ENCODE results near the gene ARID2.

Gene ARID2

DNA sequence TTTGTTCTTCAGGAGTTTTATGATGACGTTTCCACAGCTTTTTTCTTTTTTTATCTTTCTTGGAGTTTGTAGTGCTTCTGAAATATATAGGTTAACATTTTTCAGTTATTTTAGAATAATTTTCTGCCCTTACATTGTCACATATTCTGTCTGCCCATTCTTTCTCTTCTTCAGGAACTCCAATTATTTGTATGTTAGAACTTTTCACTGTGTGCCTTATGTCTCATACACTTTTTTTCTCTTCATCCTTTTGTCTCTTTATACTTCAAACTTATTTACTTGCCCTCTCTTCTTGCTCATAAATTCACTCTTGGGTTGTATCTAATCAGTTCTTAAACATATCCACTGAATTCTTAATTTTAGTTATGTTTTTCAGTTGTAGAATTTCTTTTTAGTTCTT lies 105.3 kb downstream of the ARID2 start:
- H3K79me1 ChIP-seq (replicated peaks; ENCODE audit: low read length, poor library complexity, severe bottlenecking), result peaks cover 8% of the 10 kb centered on the region
- no peak overlapping the region for H3K23ac ChIP-seq (ENCODE audit: low read length in 2 of 2)
- H2BK5ac ChIP-seq (ENCODE audit: low read depth, low read length, poor library complexity, severe bottlenecking), result no peak overlapping the region
- WGBS, result no CpG with 5 or more reads among the region's 1 CpG
- H3K9ac ChIP-seq (ENCODE audit: low read length), result no peak overlapping the region
- no peak overlapping the region for H3K14ac ChIP-seq (ENCODE audit: low read length in 2 of 2)
- no peak overlapping the region for H2AK5ac ChIP-seq (ENCODE audit: low read length, severe bottlenecking)
- no peak overlapping the region for H4K8ac ChIP-seq (ENCODE audit: low read length)
- no peak overlapping the region for H4K91ac ChIP-seq (ENCODE audit: low read length)
- H3K4me1 ChIP-seq (ENCODE audit: control insufficient read depth, insufficient read depth, low read depth, low read length), result no peaks in the 10 kb centered on the region
- no peaks in the 10 kb centered on the region for H3K27me3 ChIP-seq (ENCODE audit: control insufficient read depth in 1 of 2, insufficient read depth in 1 of 2, low read length in 2 of 2)
- H2BK15ac ChIP-seq (ENCODE audit: low read depth, poor library complexity, severe bottlenecking), result no peak overlapping the region
- DNase-seq, result no peak
- H2BK12ac ChIP-seq (ENCODE audit: low read length in 2 of 2), result no peak overlapping the region
- no peak overlapping the region for H3K27ac ChIP-seq (ENCODE audit: low read length, poor library complexity, severe bottlenecking)
- H3K4me2 ChIP-seq (ENCODE audit: low read length, poor library complexity, severe bottlenecking), result no peak overlapping the region
- H3K4me3 ChIP-seq (ENCODE audit: insufficient read depth in 1 of 2, low read depth in 1 of 2, low read length in 2 of 2), result no peak overlapping the region
- no peak overlapping the region for H2AFZ ChIP-seq (ENCODE audit: low read depth, low read length)
- no peak overlapping the region for H2BK120ac ChIP-seq (ENCODE audit: low read depth, low read length)
- H3K36me3 ChIP-seq (ENCODE audit: control insufficient read depth in 1 of 2, insufficient read depth in 2 of 2, low read depth in 1 of 2, low read length in 2 of 2), result peaks cover 7 to 38% of the 10 kb centered on the region in 2 experiments
- H3K4ac ChIP-seq (ENCODE audit: low read depth in 1 of 2, low read length in 2 of 2), result no peak overlapping the region
- no peak overlapping the region for H3K18ac ChIP-seq (ENCODE audit: low read depth in 1 of 2, low read length in 2 of 2)
- peaks cover 6% of the 10 kb centered on the region for H3K9me3 ChIP-seq (ENCODE audit: control insufficient read depth, low read length)

DNA sequence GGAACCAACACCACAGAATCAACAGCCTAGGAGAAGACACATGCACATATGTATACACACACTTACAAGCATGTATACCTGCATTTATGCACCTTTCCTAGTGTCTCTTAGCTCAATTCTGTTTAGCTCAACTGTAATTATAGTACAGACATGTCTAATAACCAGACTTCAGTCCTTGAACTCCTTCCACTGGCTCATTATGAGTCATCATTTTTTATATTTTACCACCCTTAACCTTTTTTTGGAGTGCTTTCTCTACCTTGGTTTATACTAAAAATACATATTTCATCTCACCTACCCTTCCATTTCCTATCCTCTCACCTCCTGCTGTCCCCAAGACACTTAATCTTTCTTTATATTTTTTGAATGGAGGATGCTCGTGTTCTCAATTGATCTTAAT lies 110.4 kb downstream of the ARID2 start:
- Histone ChIP-seq H2BK5ac (ENCODE audit: low read depth, low read length, poor library complexity, severe bottlenecking) (no peak overlapping the region), H2BK15ac (ENCODE audit: low read depth, poor library complexity, severe bottlenecking) (no peak overlapping the region), H2BK12ac (ENCODE audit: low read length in 2 of 2) (no peak overlapping the region), H3K4ac (ENCODE audit: low read depth in 1 of 2, low read length in 2 of 2) (no peak overlapping the region), H4K91ac (ENCODE audit: low read length) (no peak overlapping the region), H3K4me3 (ENCODE audit: insufficient read depth in 1 of 2, low read depth in 1 of 2, low read length in 2 of 2) (no peak overlapping the region), H3K9me3 (ENCODE audit: control insufficient read depth, low read length) (no peaks in the 10 kb centered on the region), H3K4me2 (ENCODE audit: low read length, poor library complexity, severe bottlenecking) (no peak overlapping the region), H4K8ac (ENCODE audit: low read length) (no peak overlapping the region), H2AFZ (ENCODE audit: low read depth, low read length) (no peak overlapping the region), H2BK120ac (ENCODE audit: low read depth, low read length) (no peak overlapping the region), H2AK5ac (ENCODE audit: low read length, severe bottlenecking) (no peak overlapping the region), H3K4me1 (ENCODE audit: control insufficient read depth, insufficient read depth, low read depth, low read length) (no peaks in the 10 kb centered on the region), H3K27me3 (ENCODE audit: control insufficient read depth in 1 of 2, insufficient read depth in 1 of 2, low read length in 2 of 2) (no peaks in the 10 kb centered on the region), H3K27ac (ENCODE audit: low read length, poor library complexity, severe bottlenecking) (no peak overlapping the region), H3K36me3 (ENCODE audit: control insufficient read depth in 1 of 2, insufficient read depth in 2 of 2, low read depth in 1 of 2, low read length in 2 of 2) (peaks cover 4 to 44% of the 10 kb centered on the region in 2 experiments), H3K23ac (ENCODE audit: low read length in 2 of 2) (no peak overlapping the region), H3K14ac (ENCODE audit: low read length in 2 of 2) (no peak overlapping the region), H3K18ac (ENCODE audit: low read depth in 1 of 2, low read length in 2 of 2) (no peak overlapping the region), H3K9ac (ENCODE audit: low read length) (no peak overlapping the region), H3K79me1 (replicated peaks; ENCODE audit: low read length, poor library complexity, severe bottlenecking) (peaks cover 11% of the 10 kb centered on the region)
- WGBS, result no CpG with 5 or more reads among the region's 1 CpG
- no peak for DNase-seq

DNA sequence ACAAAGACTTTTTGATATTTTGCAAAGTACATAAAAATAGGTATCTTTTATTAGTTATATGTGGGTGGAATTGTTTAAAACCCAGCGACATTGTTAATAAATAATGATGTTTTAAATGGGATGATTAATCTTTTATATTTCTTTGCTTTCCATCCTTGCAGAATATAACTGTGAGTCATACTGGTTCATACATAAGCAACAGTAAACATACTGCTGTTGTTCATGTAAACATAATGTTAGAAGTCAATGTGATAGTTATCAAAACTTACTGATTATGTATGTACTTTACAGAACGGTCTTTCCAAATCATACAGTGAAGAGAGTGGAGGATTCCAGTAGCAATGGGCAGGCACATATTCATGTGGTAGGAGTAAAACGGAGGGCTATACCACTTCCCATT lies 119.8 kb downstream of the ARID2 start:
- Histone ChIP-seq H3K4me2 (ENCODE audit: low read length, poor library complexity, severe bottlenecking) (no peak overlapping the region), H3K23ac (ENCODE audit: low read length in 2 of 2) (no peak overlapping the region), H2BK120ac (ENCODE audit: low read depth, low read length) (no peak overlapping the region), H2AK5ac (ENCODE audit: low read length, severe bottlenecking) (no peak overlapping the region), H4K8ac (ENCODE audit: low read length) (no peak overlapping the region), H4K91ac (ENCODE audit: low read length) (no peak overlapping the region), H2BK15ac (ENCODE audit: low read depth, poor library complexity, severe bottlenecking) (no peak overlapping the region), H3K27me3 (ENCODE audit: control insufficient read depth in 1 of 2, insufficient read depth in 1 of 2, low read length in 2 of 2) (no peaks in the 10 kb centered on the region), H3K79me1 (replicated peaks; ENCODE audit: low read length, poor library complexity, severe bottlenecking) (peaks cover 7% of the 10 kb centered on the region), H3K4ac (ENCODE audit: low read depth in 1 of 2, low read length in 2 of 2) (no peak overlapping the region), H3K27ac (ENCODE audit: low read length, poor library complexity, severe bottlenecking) (no peak overlapping the region), H2BK12ac (ENCODE audit: low read length in 2 of 2) (no peak overlapping the region), H3K18ac (ENCODE audit: low read depth in 1 of 2, low read length in 2 of 2) (no peak overlapping the region), H2AFZ (ENCODE audit: low read depth, low read length) (no peak overlapping the region), H3K4me3 (ENCODE audit: insufficient read depth in 1 of 2, low read depth in 1 of 2, low read length in 2 of 2) (no peak overlapping the region), H3K9ac (ENCODE audit: low read length) (no peak overlapping the region), H3K36me3 (ENCODE audit: control insufficient read depth in 1 of 2, insufficient read depth in 2 of 2, low read depth in 1 of 2, low read length in 2 of 2) (peaks cover 20 to 67% of the 10 kb centered on the region in 2 experiments), H3K14ac (ENCODE audit: low read length in 2 of 2) (no peak overlapping the region), H3K9me3 (ENCODE audit: control insufficient read depth, low read length) (no peaks in the 10 kb centered on the region), H2BK5ac (ENCODE audit: low read depth, low read length, poor library complexity, severe bottlenecking) (no peak overlapping the region), H3K4me1 (ENCODE audit: control insufficient read depth, insufficient read depth, low read depth, low read length) (no peaks in the 10 kb centered on the region)
- 80% methylated on average over 2 of the region's 3 CpGs for WGBS
- peak; percentile 37 for DNase-seq

DNA sequence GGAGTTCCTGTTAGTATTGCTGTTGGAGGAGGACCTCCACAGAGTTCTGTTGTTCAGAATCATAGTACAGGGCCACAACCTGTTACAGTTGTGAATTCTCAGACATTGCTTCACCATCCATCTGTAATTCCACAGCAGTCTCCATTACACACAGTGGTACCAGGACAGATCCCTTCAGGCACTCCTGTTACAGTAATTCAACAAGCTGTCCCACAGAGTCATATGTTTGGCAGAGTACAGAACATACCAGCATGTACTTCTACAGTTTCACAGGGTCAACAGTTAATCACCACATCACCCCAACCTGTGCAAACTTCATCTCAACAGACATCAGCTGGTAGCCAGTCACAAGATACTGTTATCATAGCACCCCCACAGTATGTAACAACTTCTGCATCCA lies 120.8 kb downstream of the ARID2 start:
- Histone ChIP-seq H3K4me2 (ENCODE audit: low read length, poor library complexity, severe bottlenecking) (no peak overlapping the region), H3K14ac (ENCODE audit: low read length in 2 of 2) (no peak overlapping the region), H4K91ac (ENCODE audit: low read length) (no peak overlapping the region), H2BK5ac (ENCODE audit: low read depth, low read length, poor library complexity, severe bottlenecking) (no peak overlapping the region), H3K9ac (ENCODE audit: low read length) (no peak overlapping the region), H3K4me1 (ENCODE audit: control insufficient read depth, insufficient read depth, low read depth, low read length) (no peaks in the 10 kb centered on the region), H2BK120ac (ENCODE audit: low read depth, low read length) (no peak overlapping the region), H3K23ac (ENCODE audit: low read length in 2 of 2) (no peak overlapping the region), H2BK15ac (ENCODE audit: low read depth, poor library complexity, severe bottlenecking) (no peak overlapping the region), H3K9me3 (ENCODE audit: control insufficient read depth, low read length) (no peaks in the 10 kb centered on the region), H2AFZ (ENCODE audit: low read depth, low read length) (no peak overlapping the region), H3K36me3 (ENCODE audit: control insufficient read depth in 1 of 2, insufficient read depth in 2 of 2, low read depth in 1 of 2, low read length in 2 of 2) (peaks cover 20 to 72% of the 10 kb centered on the region in 2 experiments), H2BK12ac (ENCODE audit: low read length in 2 of 2) (no peak overlapping the region), H3K4ac (ENCODE audit: low read depth in 1 of 2, low read length in 2 of 2) (no peak overlapping the region), H3K27ac (ENCODE audit: low read length, poor library complexity, severe bottlenecking) (no peak overlapping the region), H3K4me3 (ENCODE audit: insufficient read depth in 1 of 2, low read depth in 1 of 2, low read length in 2 of 2) (no peak overlapping the region), H2AK5ac (ENCODE audit: low read length, severe bottlenecking) (no peak overlapping the region), H3K27me3 (ENCODE audit: control insufficient read depth in 1 of 2, insufficient read depth in 1 of 2, low read length in 2 of 2) (no peaks in the 10 kb centered on the region), H3K18ac (ENCODE audit: low read depth in 1 of 2, low read length in 2 of 2) (no peak overlapping the region), H3K79me1 (replicated peaks; ENCODE audit: low read length, poor library complexity, severe bottlenecking) (peaks cover 7% of the 10 kb centered on the region), H4K8ac (ENCODE audit: low read length) (no peak overlapping the region)
- DNase-seq, result no peak

Data from mesenchymal stem cell (in vitro differentiated cells and primary cell).